Activated T-cell treated with anti-CD3 and anti-CD28 coated beads, Interleukin-2, amount 50 U/mL, for 72 hours (primary cell): Measurements from ENCODE around the gene OR52K1. TPM values are rescaled to one million over a fixed set of nuclear protein-coding genes. Genes with fewer than 3 reads are reported as not detected.
"Not testable (repeated sequence)": the region's sequence is repeated elsewhere in the genome, so short reads cannot be mapped to it uniquely, and the experiment has no call there.

Experiments
- ATAC-seq, 2 donors: fragments of 150-1000 bp; cut with Tn5 transposase; replicated peaks in 1 of 2; 2 replicates each; pipeline ENCODE4 v1.10.0; 2021; ENCODE audit warnings: moderate library complexity in 2 of 2, mild to moderate bottlenecking in 1 of 2
- DNase-seq, 2 donors: peaks; one replicate each; pipeline ENCODE4 v3.0.0; 2021 to 2022; ENCODE audit warnings: mixed read lengths in 1 of 2
- H3K27ac Mint-ChIP-seq: one replicate; pipeline ENCODE4 v1.8.0; 2022; ENCODE audit warnings: mild to moderate bottlenecking, moderate library complexity, mixed read lengths
- H3K27me3 Mint-ChIP-seq: one replicate; pipeline ENCODE4 v1.8.0; 2022; ENCODE audit warnings: low read depth, mixed read lengths
- H3K36me3 Mint-ChIP-seq, 2 donors: one replicate each; pipeline ENCODE4 v1.8.0; 2022; ENCODE audit warnings: mixed read lengths in 2 of 2, mild to moderate bottlenecking in 1 of 2; ENCODE audit not compliant: insufficient read depth in 2 of 2
- H3K4me1 Mint-ChIP-seq: one replicate; pipeline ENCODE4 v1.8.0; 2022; ENCODE audit warnings: low read depth, mixed read lengths
- H3K4me3 Mint-ChIP-seq, 2 donors: one replicate each; pipeline ENCODE4 v1.8.0; 2022; ENCODE audit warnings: mild to moderate bottlenecking in 2 of 2, mixed read lengths in 2 of 2, moderate library complexity in 2 of 2
- H3K9me3 Mint-ChIP-seq, 2 donors: one replicate each; pipeline ENCODE4 v1.8.0; 2022; ENCODE audit warnings: mixed read lengths in 2 of 2
- total RNA-seq, 2 donors: library from RNA; stranded (reverse); gene quantifications; one replicate each; pipeline ENCODE4 v1.2.3, GENCODE V29; 2022

The OR52K1 gene
- total RNA-seq, 2 donors from 2014 or later, result not detected

DNA sequence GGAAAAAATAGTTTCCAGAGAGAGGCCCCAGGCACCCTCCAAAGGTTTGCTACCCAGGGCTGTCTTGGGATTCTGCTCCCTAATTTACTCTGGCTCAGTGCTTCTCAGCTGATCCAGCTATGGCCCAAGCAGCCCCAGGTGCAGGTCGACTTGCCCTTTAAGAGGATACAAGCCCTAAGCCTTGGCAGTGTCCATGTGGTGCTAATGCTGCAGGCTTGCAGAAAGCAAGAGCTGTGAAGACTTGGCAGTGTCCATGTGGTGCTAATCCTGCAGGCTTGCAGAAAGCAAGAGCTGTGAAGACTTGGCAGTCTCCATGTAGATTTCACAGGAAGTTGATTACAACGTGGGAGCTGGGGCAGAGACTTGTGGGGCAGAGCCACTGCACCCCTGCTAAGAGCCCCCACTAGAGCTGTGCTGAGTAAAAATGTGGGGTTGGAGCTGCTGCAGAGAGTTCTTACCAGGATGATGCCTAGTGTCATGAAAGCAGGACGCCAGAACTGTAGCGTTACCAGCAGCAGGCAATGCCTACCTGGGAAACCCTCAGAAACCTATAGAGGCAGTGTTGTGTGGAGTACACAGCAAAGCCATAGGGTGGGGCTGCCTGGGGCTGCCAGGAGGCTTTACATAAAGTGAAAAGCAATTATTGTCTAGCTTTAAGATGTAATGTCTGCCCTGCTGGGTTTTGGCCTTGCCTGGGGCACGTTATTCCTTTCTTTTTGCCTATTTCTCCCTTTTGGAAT lies 16.1 kb upstream of the OR52K1 start:
- Mint-ChIP-seq H3K4me3 (no peak overlapping the region), H3K27me3 (peaks cover 19% of the 10 kb centered on the region), H3K4me1 (no peaks in the 10 kb centered on the region), H3K9me3 (peaks cover 3 to 11% of the 10 kb centered on the region in 2 donors), H3K36me3 (peaks cover 2 to 5% of the 10 kb centered on the region in 2 donors), H3K27ac (no peak overlapping the region)
- DNase-seq (no peak), ATAC-seq (no peak)

GRCh38 chr11:4466871-4467442 lies 15.5 kb upstream of the OR52K1 start:
- DNase-seq (no peak), ATAC-seq (no peak)
- no peak overlapping the region for H3K4me3 Mint-ChIP-seq
- peaks cover 3 to 8% of the 10 kb centered on the region in 2 donors for H3K9me3 Mint-ChIP-seq
- peaks cover 18% of the 10 kb centered on the region for H3K27me3 Mint-ChIP-seq
- H3K36me3 Mint-ChIP-seq, result peaks cover 2 to 5% of the 10 kb centered on the region in 2 donors
- no peaks in the 10 kb centered on the region for H3K4me1 Mint-ChIP-seq
- no peak overlapping the region for H3K27ac Mint-ChIP-seq

- Mint-ChIP-seq H3K27ac (no peak overlapping the region), H3K36me3 (peaks cover 2 to 5% of the 10 kb centered on the region in 2 donors), H3K9me3 (peaks cover 3 to 8% of the 10 kb centered on the region in 2 donors), H3K4me1 (no peaks in the 10 kb centered on the region), H3K4me3 (no peak overlapping the region), H3K27me3 (peaks cover 20% of the 10 kb centered on the region)
- DNase-seq, result no peak
- no peak for ATAC-seq
These were observed 14.4 kb upstream of the OR52K1 start for GRCh38 chr11:4467811-4468606.

DNA sequence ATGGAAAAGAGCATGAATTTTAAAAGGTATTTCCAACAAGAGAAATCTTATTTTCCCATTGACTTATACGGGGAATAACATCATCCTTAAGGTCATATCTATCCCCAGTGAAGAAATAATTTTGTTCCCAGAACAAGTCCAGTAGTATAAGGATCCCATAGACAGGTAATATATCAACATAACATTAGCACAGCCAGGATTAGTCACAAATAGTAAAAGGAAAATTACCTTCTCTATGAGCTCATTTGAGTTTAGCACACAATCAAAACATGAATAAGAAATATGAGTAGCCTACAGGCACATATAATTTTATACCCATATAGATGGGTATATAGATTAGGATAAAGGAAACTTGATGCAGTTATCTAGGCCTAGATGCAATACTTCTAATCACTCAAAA lies 2.8 kb upstream of the OR52K1 start:
- Mint-ChIP-seq H3K27ac (no peak overlapping the region), H3K4me1 (peaks cover 17% of the 10 kb centered on the region), H3K4me3 (no peak overlapping the region), H3K9me3 (no peaks in the 10 kb centered on the region), H3K27me3 (peaks cover 33% of the 10 kb centered on the region), H3K36me3 (no peaks in the 10 kb centered on the region)
- no peak for ATAC-seq
- no peak for DNase-seq

GRCh38 chr11:4480577-4481239 lies 1.7 kb upstream of the OR52K1 start:
- Mint-ChIP-seq H3K4me3 (peak overlapping the region in 1 of 2 donors; percentile 3), H3K27me3 (peaks cover 24% of the 10 kb centered on the region), H3K4me1 (peaks cover 17% of the 10 kb centered on the region), H3K9me3 (no peaks in the 10 kb centered on the region), H3K27ac (no peak overlapping the region), H3K36me3 (no peaks in the 10 kb centered on the region)
- ATAC-seq (peak; percentile 80 to 81), DNase-seq (peak in 1 of 2 donors; percentile 18)

DNA sequence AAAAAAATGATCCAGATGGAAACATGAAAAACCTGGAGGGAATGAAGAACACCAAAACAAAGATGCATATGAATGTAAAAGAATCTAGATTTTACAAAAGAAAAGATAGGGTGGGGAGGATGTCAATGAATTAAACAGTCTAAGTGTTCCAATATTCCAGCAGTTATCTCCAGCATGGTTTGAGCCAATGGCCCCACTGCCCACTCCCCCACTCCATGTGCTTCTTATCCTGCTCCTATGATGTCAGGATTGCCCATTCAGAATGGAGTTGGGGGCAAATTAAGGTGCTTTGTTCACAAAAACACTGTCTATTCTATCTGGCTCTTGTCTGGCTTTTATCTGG lies 1.2 kb upstream of the OR52K1 start:
- no peak for DNase-seq
- Mint-ChIP-seq H3K27ac (no peak overlapping the region), H3K9me3 (no peaks in the 10 kb centered on the region), H3K36me3 (no peaks in the 10 kb centered on the region), H3K4me1 (peaks cover 17% of the 10 kb centered on the region), H3K27me3 (peaks cover 24% of the 10 kb centered on the region), H3K4me3 (no peak overlapping the region)
- peak in 1 of 2 donors; percentile 5 for ATAC-seq

- peaks cover 17% of the 10 kb centered on the region for H3K4me1 Mint-ChIP-seq
- ATAC-seq, result no peak
- H3K4me3 Mint-ChIP-seq, result no peak overlapping the region
These were observed 1.9 kb downstream of the OR52K1 start for GRCh38 chr11:4484310-4484709.

DNA sequence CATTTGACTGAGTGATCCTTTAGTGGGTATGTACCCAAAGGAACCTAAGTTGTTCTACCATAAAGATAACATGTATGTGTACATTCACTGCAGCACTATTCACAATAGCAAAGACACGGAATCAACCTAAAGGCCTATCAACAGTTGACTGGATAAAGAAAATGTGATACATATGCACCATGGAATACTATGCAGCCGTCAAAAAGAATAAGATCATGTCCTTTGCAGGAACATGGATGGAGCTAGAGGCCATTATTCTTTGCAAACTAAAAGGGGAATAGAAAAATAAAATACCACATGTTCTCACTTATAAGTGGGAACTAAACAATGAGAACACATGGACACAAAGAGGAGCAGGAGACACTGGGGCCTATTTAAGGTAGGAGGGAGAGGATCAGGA lies 9.0 kb downstream of the OR52K1 start:
- H3K4me3 Mint-ChIP-seq, H3K9me3 Mint-ChIP-seq, ATAC-seq, H3K36me3 Mint-ChIP-seq, H3K27ac Mint-ChIP-seq, DNase-seq: not testable (repeated sequence)
- Mint-ChIP-seq H3K4me1 (peaks cover 16% of the 10 kb centered on the region), H3K27me3 (peaks cover 14% of the 10 kb centered on the region)

More at GRCh38 chr11:4484310-4484709, 1.9 kb downstream of the OR52K1 start:
- DNase-seq, result no peak
- Mint-ChIP-seq H3K27me3 (peaks cover 3% of the 10 kb centered on the region), H3K36me3 (no peaks in the 10 kb centered on the region), H3K9me3 (no peaks in the 10 kb centered on the region), H3K27ac (no peak overlapping the region)

GRCh38 chr11:4491878-4492606 lies 9.6 kb downstream of the OR52K1 start:
- peaks cover 20% of the 10 kb centered on the region for H3K27me3 Mint-ChIP-seq
- peak; percentile 64 to 65 for ATAC-seq

DNA sequence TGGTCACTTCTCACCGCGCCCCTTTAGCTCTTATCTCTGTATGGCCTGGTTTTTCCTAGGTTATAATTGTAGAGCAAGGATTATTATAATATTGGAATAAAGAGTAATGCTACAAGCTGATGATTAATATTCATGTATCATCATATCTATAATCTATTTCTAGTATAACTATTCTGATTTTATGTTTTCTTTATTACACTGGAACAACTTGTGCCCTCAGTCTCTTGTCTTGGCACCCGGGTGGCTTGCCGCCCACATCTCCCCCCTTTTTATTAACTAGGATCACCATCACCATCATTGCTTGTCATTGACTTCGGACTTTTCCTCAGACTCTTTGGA lies 11.0 kb downstream of the OR52K1 start:
- H3K36me3 Mint-ChIP-seq, result no peaks in the 10 kb centered on the region
- H3K4me1 Mint-ChIP-seq, result peaks cover 16% of the 10 kb centered on the region
- ATAC-seq (no peak), DNase-seq (no peak)
- no peak overlapping the region for H3K27ac Mint-ChIP-seq
- H3K9me3 Mint-ChIP-seq, result no peaks in the 10 kb centered on the region
- no peak overlapping the region for H3K4me3 Mint-ChIP-seq
- peaks cover 21% of the 10 kb centered on the region for H3K27me3 Mint-ChIP-seq

More at GRCh38 chr11:4491878-4492606, 9.6 kb downstream of the OR52K1 start:
- peaks cover 16% of the 10 kb centered on the region for H3K4me1 Mint-ChIP-seq
- DNase-seq, result no peak
- peak overlapping the region in 1 of 2 donors; percentile 70 for H3K4me3 Mint-ChIP-seq
- H3K9me3 Mint-ChIP-seq, result no peaks in the 10 kb centered on the region
- H3K36me3 Mint-ChIP-seq, result no peaks in the 10 kb centered on the region
- H3K27ac Mint-ChIP-seq, result peak overlapping the region; percentile 63

GRCh38 chr11:4495487-4495886 lies 13.0 kb downstream of the OR52K1 start:
- ATAC-seq (no peak), DNase-seq (peak in 1 of 2 donors; percentile 5)
- no peaks in the 10 kb centered on the region for H3K9me3 Mint-ChIP-seq
- H3K4me3 Mint-ChIP-seq, result no peak overlapping the region
- peaks cover 16% of the 10 kb centered on the region for H3K4me1 Mint-ChIP-seq
- H3K27ac Mint-ChIP-seq, result no peak overlapping the region
- H3K27me3 Mint-ChIP-seq, result peaks cover 13% of the 10 kb centered on the region
- no peaks in the 10 kb centered on the region for H3K36me3 Mint-ChIP-seq

DNA sequence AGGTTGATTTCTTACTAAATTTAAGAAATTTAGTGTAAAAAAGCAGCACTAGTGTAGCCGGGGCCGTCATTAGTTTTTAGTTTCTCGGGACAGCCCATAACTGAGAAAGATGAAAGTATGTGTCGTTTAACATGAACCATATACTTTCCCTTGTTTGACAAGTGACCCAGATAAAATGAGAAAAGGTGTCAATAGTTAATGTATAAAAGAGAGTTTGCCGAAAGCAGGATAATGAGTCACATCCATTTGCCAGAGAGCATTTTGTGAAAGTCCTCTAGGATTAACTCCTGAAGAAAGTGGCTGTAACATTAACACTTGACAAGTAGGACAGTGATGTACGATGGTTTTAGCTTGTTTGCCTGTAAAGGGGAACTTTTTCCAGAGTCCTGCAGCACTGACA lies 13.5 kb downstream of the OR52K1 start:
- DNase-seq (no peak), ATAC-seq (no peak)
- H3K4me1 Mint-ChIP-seq, result peaks cover 16% of the 10 kb centered on the region
- no peak overlapping the region for H3K27ac Mint-ChIP-seq
- no peaks in the 10 kb centered on the region for H3K36me3 Mint-ChIP-seq
- no peaks in the 10 kb centered on the region for H3K9me3 Mint-ChIP-seq
- H3K27me3 Mint-ChIP-seq, result peaks cover 13% of the 10 kb centered on the region
- H3K4me3 Mint-ChIP-seq, result no peak overlapping the region
